ENCODE data around the gene SMPDL3A. TPM values are rescaled to one million over a fixed set of nuclear protein-coding genes. Genes with fewer than 3 reads are reported as not detected.

SMPDL3A gene
- total RNA-seq, 1 experiment from 2014 or later, result 10.3 TPM

DNA sequence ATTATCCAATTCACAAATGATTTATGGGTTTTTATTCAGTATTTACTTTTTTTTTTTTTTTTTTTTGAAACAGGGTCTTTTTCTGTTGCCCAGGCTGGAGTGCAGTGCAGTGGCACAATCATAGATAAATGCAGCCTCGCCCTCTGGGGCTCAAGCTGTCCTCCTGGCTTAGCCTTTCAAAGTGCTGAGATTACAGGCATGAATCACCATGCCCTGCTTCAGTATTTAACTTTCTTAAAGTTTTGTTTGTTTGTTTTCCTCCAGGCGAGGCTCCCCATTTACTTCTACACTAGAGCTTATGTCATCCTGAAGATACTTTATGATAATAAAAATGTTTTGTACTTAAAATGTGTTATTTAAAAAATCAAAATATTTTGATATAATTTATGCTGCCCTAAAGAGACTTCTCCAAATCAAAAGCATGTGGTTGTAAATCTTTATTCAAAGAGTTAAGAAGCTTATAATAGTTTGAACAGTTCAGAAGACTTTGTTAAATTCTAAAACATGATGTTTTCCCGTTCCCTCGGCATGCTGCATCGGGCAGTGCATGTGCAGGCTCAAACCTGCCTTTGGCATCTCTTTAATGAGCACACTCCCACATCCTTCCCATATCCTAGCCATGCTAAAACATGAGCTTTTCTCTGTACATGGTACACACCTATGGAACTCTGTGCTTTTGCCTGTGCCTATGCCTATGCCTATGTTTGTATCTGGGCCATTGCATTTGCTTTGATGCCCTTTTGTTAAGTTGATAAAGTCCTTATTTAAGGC, 11.0 kb downstream of the SMPDL3A start:
- POLR2A ChIA-PET (ENCODE audit: low non-redundant PET), result no interaction called here
- CTCF ChIA-PET, result no interaction called here
- no peak for DNase-seq (ENCODE audit: low spot score)
- Histone ChIP-seq H3K4me1 (ENCODE audit: insufficient read depth, low read length, poor library complexity, severe bottlenecking) (peaks cover 16% of the 10 kb centered on the region), H3K27me3 (replicated peaks; ENCODE audit: insufficient read depth, low read depth, low read length, poor library complexity) (no peaks in the 10 kb centered on the region), H3K27ac (ENCODE audit: low read depth, low read length, poor library complexity, severe bottlenecking) (peak overlapping the region; percentile 7), H3K4me3 (ENCODE audit: low read depth, low read length, poor library complexity, severe bottlenecking) (no peak overlapping the region), H3K36me3 (ENCODE audit: insufficient read depth, low read length, poor library complexity, severe bottlenecking) (no peaks in the 10 kb centered on the region), H3K9me3 (ENCODE audit: low read depth, low read length, poor library complexity, severe bottlenecking) (no peaks in the 10 kb centered on the region)
- intact Hi-C loops (cut with micrococcal nuclease; ENCODE audit: unreplicated experiment), result no loop called here
- BruUV-seq (replicated peaks), result no TSS peak
- TF ChIP-seq, protein P1, sequence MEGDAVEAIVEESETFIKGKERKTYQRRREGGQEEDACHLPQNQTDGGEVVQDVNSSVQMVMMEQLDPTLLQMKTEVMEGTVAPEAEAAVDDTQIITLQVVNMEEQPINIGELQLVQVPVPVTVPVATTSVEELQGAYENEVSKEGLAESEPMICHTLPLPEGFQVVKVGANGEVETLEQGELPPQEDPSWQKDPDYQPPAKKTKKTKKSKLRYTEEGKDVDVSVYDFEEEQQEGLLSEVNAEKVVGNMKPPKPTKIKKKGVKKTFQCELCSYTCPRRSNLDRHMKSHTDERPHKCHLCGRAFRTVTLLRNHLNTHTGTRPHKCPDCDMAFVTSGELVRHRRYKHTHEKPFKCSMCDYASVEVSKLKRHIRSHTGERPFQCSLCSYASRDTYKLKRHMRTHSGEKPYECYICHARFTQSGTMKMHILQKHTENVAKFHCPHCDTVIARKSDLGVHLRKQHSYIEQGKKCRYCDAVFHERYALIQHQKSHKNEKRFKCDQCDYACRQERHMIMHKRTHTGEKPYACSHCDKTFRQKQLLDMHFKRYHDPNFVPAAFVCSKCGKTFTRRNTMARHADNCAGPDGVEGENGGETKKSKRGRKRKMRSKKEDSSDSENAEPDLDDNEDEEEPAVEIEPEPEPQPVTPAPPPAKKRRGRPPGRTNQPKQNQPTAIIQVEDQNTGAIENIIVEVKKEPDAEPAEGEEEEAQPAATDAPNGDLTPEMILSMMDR (conservative IDR thresholded peaks at IDR 0.05; ENCODE audit: low read depth, low read length), result no peak
- TF ChIP-seq EZH2 (IDR thresholded peaks at IDR 0.05; ENCODE audit: borderline replicate concordance, low read depth, low read length, poor library complexity, severe bottlenecking), result no peak

DNA sequence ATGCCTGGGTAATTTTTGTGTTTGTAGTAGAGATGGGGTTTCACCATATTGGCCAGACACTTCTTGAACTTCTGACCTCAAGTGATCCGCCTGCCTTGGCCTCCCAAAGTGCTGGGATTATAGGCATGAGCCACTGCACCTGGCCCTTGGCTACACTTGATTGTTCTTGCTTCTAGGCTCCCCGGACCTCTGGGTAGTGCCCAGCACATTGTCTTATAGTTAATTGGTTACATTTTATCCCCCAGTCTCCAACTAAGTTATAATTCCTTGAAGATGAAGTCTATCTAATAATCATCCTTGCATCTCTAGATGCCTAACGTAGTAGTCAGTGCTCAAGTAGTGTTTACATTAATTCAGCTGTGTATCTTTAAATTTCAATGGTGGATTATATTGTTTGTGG, 11.8 kb downstream of the SMPDL3A start:
- peaks cover 17% of the 10 kb centered on the region for H3K4me1 ChIP-seq (ENCODE audit: insufficient read depth, low read length, poor library complexity, severe bottlenecking)
- DNase-seq (ENCODE audit: low spot score), result no peak
- no peaks in the 10 kb centered on the region for H3K9me3 ChIP-seq (ENCODE audit: low read depth, low read length, poor library complexity, severe bottlenecking)
- no peak for TF ChIP-seq EZH2 (IDR thresholded peaks at IDR 0.05; ENCODE audit: borderline replicate concordance, low read depth, low read length, poor library complexity, severe bottlenecking)
- TF ChIP-seq, protein P1 (conservative IDR thresholded peaks at IDR 0.05; ENCODE audit: low read depth, low read length), result no peak
- H3K27ac ChIP-seq (ENCODE audit: low read depth, low read length, poor library complexity, severe bottlenecking), result no peak overlapping the region
- BruUV-seq (replicated peaks), result no TSS peak
- intact Hi-C loops (cut with micrococcal nuclease; ENCODE audit: unreplicated experiment), result no loop called here
- H3K4me3 ChIP-seq (ENCODE audit: low read depth, low read length, poor library complexity, severe bottlenecking), result no peak overlapping the region
- CTCF ChIA-PET, result no interaction called here
- no peaks in the 10 kb centered on the region for H3K36me3 ChIP-seq (ENCODE audit: insufficient read depth, low read length, poor library complexity, severe bottlenecking)
- H3K27me3 ChIP-seq (replicated peaks; ENCODE audit: insufficient read depth, low read depth, low read length, poor library complexity), result no peaks in the 10 kb centered on the region
- POLR2A ChIA-PET (ENCODE audit: low non-redundant PET), result no interaction called here

DNA sequence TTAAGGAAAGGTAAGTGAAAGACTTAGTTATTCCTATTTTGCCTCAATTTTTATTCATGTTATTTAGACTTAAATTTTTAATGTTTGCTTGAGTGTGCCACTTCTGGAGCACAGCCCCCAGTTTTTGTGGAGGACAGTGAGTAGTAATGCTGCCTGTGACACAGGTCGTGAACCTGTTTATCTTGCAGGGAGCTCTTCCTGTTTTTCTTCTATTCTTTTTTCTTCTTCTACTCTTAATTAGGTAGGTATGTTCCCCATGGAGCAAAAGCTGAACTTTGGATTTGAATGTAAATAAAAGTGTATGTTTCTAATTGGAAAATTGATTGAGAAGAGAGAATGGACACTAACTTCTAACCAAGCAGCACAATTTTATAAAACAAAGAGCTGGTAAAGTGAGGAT, 12.3 kb downstream of the SMPDL3A start:
- no TSS peak for BruUV-seq (replicated peaks)
- Histone ChIP-seq H3K9me3 (ENCODE audit: low read depth, low read length, poor library complexity, severe bottlenecking) (no peaks in the 10 kb centered on the region), H3K27me3 (replicated peaks; ENCODE audit: insufficient read depth, low read depth, low read length, poor library complexity) (no peaks in the 10 kb centered on the region), H3K4me1 (ENCODE audit: insufficient read depth, low read length, poor library complexity, severe bottlenecking) (peaks cover 22% of the 10 kb centered on the region), H3K36me3 (ENCODE audit: insufficient read depth, low read length, poor library complexity, severe bottlenecking) (no peaks in the 10 kb centered on the region), H3K27ac (ENCODE audit: low read depth, low read length, poor library complexity, severe bottlenecking) (no peak overlapping the region), H3K4me3 (ENCODE audit: low read depth, low read length, poor library complexity, severe bottlenecking) (no peak overlapping the region)
- intact Hi-C loops (cut with micrococcal nuclease; ENCODE audit: unreplicated experiment), result no loop called here
- ChIA-PET POLR2A (ENCODE audit: low non-redundant PET) (no interaction called here), CTCF (no interaction called here)
- DNase-seq (ENCODE audit: low spot score), result no peak
- TF ChIP-seq, protein P1 (conservative IDR thresholded peaks at IDR 0.05; ENCODE audit: low read depth, low read length), result no peak
- TF ChIP-seq EZH2 (IDR thresholded peaks at IDR 0.05; ENCODE audit: borderline replicate concordance, low read depth, low read length, poor library complexity, severe bottlenecking), result no peak
